Liver (tissue), 9 donors: ENCODE measurements around the gene ECE1. TPM values are rescaled to one million over a fixed set of nuclear protein-coding genes. Genes with fewer than 3 reads are reported as not detected.

Source experiments
- DNase-seq: peaks from one replicate; pipeline ENCODE4 v3.0.0-alpha.2; 2017; ENCODE audit warnings: low spot score
- H3K27ac ChIP-seq, 2 donors: one replicate each; pipeline ENCODE4 v1.7.0; 2013; ENCODE audit warnings: inconsistent platforms in 2 of 2, low read length in 2 of 2, control low read depth in 1 of 2, low read depth in 1 of 2, mild to moderate bottlenecking in 1 of 2
- H3K27me3 ChIP-seq, 4 donors: one replicate each; pipeline versions ENCODE4 v1.6.1 to v1.7.0; 2013; ENCODE audit warnings: low read length in 3 of 4, inconsistent platforms in 1 of 4, mild to moderate bottlenecking in 1 of 4, moderate library complexity in 1 of 4; ENCODE audit not compliant: control insufficient read depth in 4 of 4, insufficient read depth in 4 of 4
- H3K36me3 ChIP-seq, 4 donors: one replicate each; pipeline versions ENCODE4 v1.6.1 to v1.7.0; 2013; ENCODE audit warnings: low read length in 3 of 4, mild to moderate bottlenecking in 3 of 4, low read depth in 1 of 4, moderate library complexity in 1 of 4; ENCODE audit not compliant: control insufficient read depth in 4 of 4, insufficient read depth in 3 of 4
- H3K4me1 ChIP-seq, 4 donors: one replicate each; pipeline versions ENCODE4 v1.6.1 to v1.7.0; 2013; ENCODE audit warnings: low read length in 3 of 4, mild to moderate bottlenecking in 3 of 4, moderate library complexity in 1 of 4; ENCODE audit not compliant: control insufficient read depth in 4 of 4, insufficient read depth in 4 of 4
- H3K4me3 ChIP-seq, 3 donors: one replicate each; pipeline versions ENCODE4 v1.6.1 to v1.7.0; 2013; ENCODE audit warnings: low read length in 3 of 3, control low read depth in 1 of 3, low read depth in 1 of 3, mild to moderate bottlenecking in 1 of 3
- H3K9ac ChIP-seq, 2 donors: one replicate each; pipeline ENCODE4 v1.7.0; 2013; ENCODE audit warnings: low read length in 2 of 2, mild to moderate bottlenecking in 2 of 2, moderate library complexity in 2 of 2, control low read depth in 1 of 2, low read depth in 1 of 2
- H3K9me3 ChIP-seq, 4 donors: one replicate each; pipeline versions ENCODE4 v1.6.1 to v1.7.0; 2013; ENCODE audit warnings: low read length in 3 of 4; ENCODE audit not compliant: control insufficient read depth in 4 of 4
- EGR1 ChIP-seq, 2 donors: IDR thresholded peaks; 2 replicates each; pipeline ENCODE4 v1.6.1; 2016 to 2018; ENCODE audit warnings: antibody characterized with exemption in 2 of 2, low read depth in 2 of 2
- FOXA1 ChIP-seq: IDR thresholded peaks from 2 replicates; pipeline ENCODE4 v1.6.1; 2016; ENCODE audit warnings: antibody characterized with exemption
- FOXA2 ChIP-seq: IDR thresholded peaks from 2 replicates; pipeline ENCODE4 v1.6.1; 2016; ENCODE audit warnings: antibody characterized with exemption
- GABPA ChIP-seq, 2 donors: IDR thresholded peaks in 1 of 2; conservative IDR thresholded peaks in 1 of 2; 2 replicates each; pipeline ENCODE4 v1.6.1; 2016; ENCODE audit warnings: antibody characterized with exemption in 2 of 2, mild to moderate bottlenecking in 1 of 2, moderate library complexity in 1 of 2
- HNF4A ChIP-seq, 2 donors: conservative IDR thresholded peaks; 2 replicates each; pipeline ENCODE4 v1.6.1; 2016; ENCODE audit warnings: antibody characterized with exemption in 2 of 2, mild to moderate bottlenecking in 2 of 2
- HNF4G ChIP-seq: IDR thresholded peaks from 2 replicates; pipeline ENCODE4 v1.6.1; 2016; ENCODE audit warnings: antibody characterized with exemption
- JUND ChIP-seq, 2 donors: IDR thresholded peaks; 2 replicates each; pipeline ENCODE4 v1.6.1; 2016; ENCODE audit warnings: antibody characterized with exemption in 2 of 2
- NR2F2 ChIP-seq: IDR thresholded peaks from 2 replicates; pipeline ENCODE4 v1.6.1; 2016; ENCODE audit warnings: antibody characterized with exemption
- RAD21 ChIP-seq, 2 donors: IDR thresholded peaks; 2 replicates each; pipeline ENCODE4 v1.6.1; 2016; ENCODE audit warnings: antibody characterized with exemption in 2 of 2, mild to moderate bottlenecking in 2 of 2
- RXRA ChIP-seq, 2 donors: IDR thresholded peaks; 2 replicates each; pipeline ENCODE4 v1.6.1; 2017 to 2018; ENCODE audit warnings: antibody characterized with exemption in 2 of 2, mild to moderate bottlenecking in 1 of 2
- SP1 ChIP-seq: IDR thresholded peaks from 2 replicates; pipeline ENCODE4 v1.6.1; 2018; ENCODE audit warnings: antibody characterized with exemption, mild to moderate bottlenecking
- TAF1 ChIP-seq: conservative IDR thresholded peaks from 2 replicates; pipeline ENCODE4 v1.6.1; 2016; ENCODE audit warnings: antibody characterized with exemption, mild to moderate bottlenecking
- YY1 ChIP-seq: IDR thresholded peaks from 2 replicates; pipeline ENCODE4 v1.6.1; 2016; ENCODE audit warnings: antibody characterized with exemption, mild to moderate bottlenecking
- WGBS: extraction: QIAGEN DNeasy Blood & Tissue Kit; methylation state at CpG from one replicate; pipeline ENCODE4 v1.1.7; 2013; 5-methylcytosine and 5-hydroxymethylcytosine counted together
- polyA plus RNA-seq, 2 donors: library from polyadenylated mRNA; stranded (reverse) in 1 of 2; unstranded in 1 of 2; fragments of 200-250 nt in 1 of 2; fragments of >200 nt in 1 of 2; fragmentation: Nextera tagmentation in 1 of 2; extraction: Ambion mirVana in 1 of 2; gene quantifications; one replicate each; pipeline versions ENCODE4 v1.2.1 to v1.2.3, GENCODE V29; 2013 to 2015
- total RNA-seq, 2 donors: library from RNA; depleted of rRNA; stranded (reverse); fragments of >200 nt; gene quantifications; one replicate each; pipeline ENCODE4 v1.2.3, GENCODE V29; 2014
- TF ChIP-seq, protein P1 (sequence below): fragments of 150-350 bp; IDR thresholded peaks from 2 replicates; pipeline ENCODE4 v1.5.1; 2017; ENCODE audit warnings: improper control_type of control experiment, low read depth, low read length; ENCODE audit not compliant: missing input control
- TF ChIP-seq, protein P2 (sequence below): IDR thresholded peaks from 2 replicates; pipeline ENCODE4 v1.6.1; 2016; ENCODE audit warnings: antibody characterized with exemption, mild to moderate bottlenecking
- TF ChIP-seq, protein P3 (sequence below): IDR thresholded peaks from 2 replicates; pipeline ENCODE4 v1.6.1; 2016; ENCODE audit warnings: antibody characterized with exemption
- TF ChIP-seq, protein P4 (sequence below): IDR thresholded peaks from 2 replicates; pipeline ENCODE4 v1.6.1; 2016; ENCODE audit warnings: antibody characterized with exemption
- donor health status: healthy.
- donor health status: healthy.
- donor health status: healthy.
- donor health status: healthy.
- donor health status: healthy.

Gene ECE1
- total and polyA plus RNA-seq, 4 donors: 29.3 to 46.4 (median 39.6) TPM

DNA sequence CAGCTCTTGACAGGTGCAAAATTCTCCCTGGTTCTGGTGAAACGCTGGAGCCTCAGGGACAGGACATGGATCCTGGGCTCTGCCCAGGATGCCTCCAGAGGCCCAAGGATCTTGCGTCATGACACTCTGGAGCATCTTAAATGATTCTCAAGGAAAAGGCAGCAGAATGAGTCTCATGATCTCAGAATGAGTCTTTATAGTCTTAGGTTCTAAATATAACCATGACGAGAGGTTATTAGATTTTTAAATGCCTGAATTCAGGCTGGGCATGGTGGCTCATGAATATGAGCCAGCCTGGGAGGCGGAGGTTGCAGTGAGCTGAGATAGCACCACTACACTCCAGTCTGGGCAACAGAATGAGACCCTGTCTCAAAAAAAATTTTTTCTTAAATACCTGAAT, 55.5 kb downstream of the ECE1 start:
- WGBS: 93% methylated on average over 4 of the region's 4 CpGs
- Histone ChIP-seq H3K27me3 (no peaks in the 10 kb centered on the region), H3K4me1 (peaks cover 0 to 3% (median under 1%) of the 10 kb centered on the region in 4 donors), H3K9me3 (no peaks in the 10 kb centered on the region), H3K27ac (no peak overlapping the region), H3K9ac (no peak overlapping the region), H3K36me3 (peaks cover 14 to 61% (median 39%) of the 10 kb centered on the region in 4 donors), H3K4me3 (no peak overlapping the region)
- no peak for DNase-seq
- TF ChIP-seq, protein P1, sequence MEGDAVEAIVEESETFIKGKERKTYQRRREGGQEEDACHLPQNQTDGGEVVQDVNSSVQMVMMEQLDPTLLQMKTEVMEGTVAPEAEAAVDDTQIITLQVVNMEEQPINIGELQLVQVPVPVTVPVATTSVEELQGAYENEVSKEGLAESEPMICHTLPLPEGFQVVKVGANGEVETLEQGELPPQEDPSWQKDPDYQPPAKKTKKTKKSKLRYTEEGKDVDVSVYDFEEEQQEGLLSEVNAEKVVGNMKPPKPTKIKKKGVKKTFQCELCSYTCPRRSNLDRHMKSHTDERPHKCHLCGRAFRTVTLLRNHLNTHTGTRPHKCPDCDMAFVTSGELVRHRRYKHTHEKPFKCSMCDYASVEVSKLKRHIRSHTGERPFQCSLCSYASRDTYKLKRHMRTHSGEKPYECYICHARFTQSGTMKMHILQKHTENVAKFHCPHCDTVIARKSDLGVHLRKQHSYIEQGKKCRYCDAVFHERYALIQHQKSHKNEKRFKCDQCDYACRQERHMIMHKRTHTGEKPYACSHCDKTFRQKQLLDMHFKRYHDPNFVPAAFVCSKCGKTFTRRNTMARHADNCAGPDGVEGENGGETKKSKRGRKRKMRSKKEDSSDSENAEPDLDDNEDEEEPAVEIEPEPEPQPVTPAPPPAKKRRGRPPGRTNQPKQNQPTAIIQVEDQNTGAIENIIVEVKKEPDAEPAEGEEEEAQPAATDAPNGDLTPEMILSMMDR: no peak
- TF ChIP-seq NR2F2 (no peak), FOXA1 (no peak)
- TF ChIP-seq, protein P2, sequence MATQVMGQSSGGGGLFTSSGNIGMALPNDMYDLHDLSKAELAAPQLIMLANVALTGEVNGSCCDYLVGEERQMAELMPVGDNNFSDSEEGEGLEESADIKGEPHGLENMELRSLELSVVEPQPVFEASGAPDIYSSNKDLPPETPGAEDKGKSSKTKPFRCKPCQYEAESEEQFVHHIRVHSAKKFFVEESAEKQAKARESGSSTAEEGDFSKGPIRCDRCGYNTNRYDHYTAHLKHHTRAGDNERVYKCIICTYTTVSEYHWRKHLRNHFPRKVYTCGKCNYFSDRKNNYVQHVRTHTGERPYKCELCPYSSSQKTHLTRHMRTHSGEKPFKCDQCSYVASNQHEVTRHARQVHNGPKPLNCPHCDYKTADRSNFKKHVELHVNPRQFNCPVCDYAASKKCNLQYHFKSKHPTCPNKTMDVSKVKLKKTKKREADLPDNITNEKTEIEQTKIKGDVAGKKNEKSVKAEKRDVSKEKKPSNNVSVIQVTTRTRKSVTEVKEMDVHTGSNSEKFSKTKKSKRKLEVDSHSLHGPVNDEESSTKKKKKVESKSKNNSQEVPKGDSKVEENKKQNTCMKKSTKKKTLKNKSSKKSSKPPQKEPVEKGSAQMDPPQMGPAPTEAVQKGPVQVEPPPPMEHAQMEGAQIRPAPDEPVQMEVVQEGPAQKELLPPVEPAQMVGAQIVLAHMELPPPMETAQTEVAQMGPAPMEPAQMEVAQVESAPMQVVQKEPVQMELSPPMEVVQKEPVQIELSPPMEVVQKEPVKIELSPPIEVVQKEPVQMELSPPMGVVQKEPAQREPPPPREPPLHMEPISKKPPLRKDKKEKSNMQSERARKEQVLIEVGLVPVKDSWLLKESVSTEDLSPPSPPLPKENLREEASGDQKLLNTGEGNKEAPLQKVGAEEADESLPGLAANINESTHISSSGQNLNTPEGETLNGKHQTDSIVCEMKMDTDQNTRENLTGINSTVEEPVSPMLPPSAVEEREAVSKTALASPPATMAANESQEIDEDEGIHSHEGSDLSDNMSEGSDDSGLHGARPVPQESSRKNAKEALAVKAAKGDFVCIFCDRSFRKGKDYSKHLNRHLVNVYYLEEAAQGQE: no peak
- TF ChIP-seq, protein P3, sequence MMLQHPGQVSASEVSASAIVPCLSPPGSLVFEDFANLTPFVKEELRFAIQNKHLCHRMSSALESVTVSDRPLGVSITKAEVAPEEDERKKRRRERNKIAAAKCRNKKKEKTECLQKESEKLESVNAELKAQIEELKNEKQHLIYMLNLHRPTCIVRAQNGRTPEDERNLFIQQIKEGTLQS: no peak

DNA sequence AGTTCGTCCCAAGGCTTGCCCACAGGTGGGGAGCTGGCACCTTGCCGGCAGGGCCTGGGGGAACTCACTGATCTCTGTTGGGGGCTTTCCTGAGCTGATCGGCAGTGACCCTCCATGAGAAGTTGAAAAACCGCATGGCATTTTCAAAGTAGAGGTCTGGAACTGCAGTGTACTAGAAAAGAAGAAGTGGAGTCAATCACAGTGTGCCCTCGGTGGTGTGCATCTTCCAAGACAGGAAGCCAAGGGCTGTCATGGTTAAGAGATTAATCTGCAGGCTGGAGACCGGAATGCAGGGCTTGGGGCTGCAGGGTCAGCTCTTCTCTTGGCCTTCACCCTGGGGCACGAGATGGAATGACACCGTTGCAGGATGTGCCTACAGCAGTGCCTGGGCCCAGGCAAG, 56.8 kb downstream of the ECE1 start:
- Histone ChIP-seq H3K4me1 (peaks cover 0 to 3% (median under 1%) of the 10 kb centered on the region in 4 donors), H3K36me3 (peaks cover 14 to 57% (median 36%) of the 10 kb centered on the region in 4 donors), H3K9me3 (no peaks in the 10 kb centered on the region), H3K27me3 (no peaks in the 10 kb centered on the region), H3K4me3 (no peak overlapping the region), H3K9ac (no peak overlapping the region), H3K27ac (no peak overlapping the region)
- DNase-seq: no peak
- 71% methylated on average over 8 of the region's 8 CpGs for WGBS
- TF ChIP-seq, protein P1: no peak
- no peak for TF ChIP-seq YY1
- TF ChIP-seq TAF1: no peak
- no peak for TF ChIP-seq NR2F2
- TF ChIP-seq, protein P2: no peak
- no peak for TF ChIP-seq SP1
- no peak for TF ChIP-seq HNF4G
- TF ChIP-seq JUND (IDR thresholded peaks at IDR 0.05): no peak
- TF ChIP-seq HNF4A (conservative IDR thresholded peaks at IDR 0.05): no peak
- TF ChIP-seq RXRA (IDR thresholded peaks at IDR 0.05): no peak
- TF ChIP-seq FOXA2: no peak
- TF ChIP-seq GABPA (IDR thresholded peaks at IDR 0.05 in 1 of 2, conservative IDR thresholded peaks at IDR 0.05 in 1 of 2): no peak
- TF ChIP-seq FOXA1: no peak
- no peak for TF ChIP-seq EGR1 (IDR thresholded peaks at IDR 0.05; ENCODE audit: low read depth in 2 of 2)
- no peak for TF ChIP-seq RAD21 (IDR thresholded peaks at IDR 0.05)
- TF ChIP-seq, protein P4, sequence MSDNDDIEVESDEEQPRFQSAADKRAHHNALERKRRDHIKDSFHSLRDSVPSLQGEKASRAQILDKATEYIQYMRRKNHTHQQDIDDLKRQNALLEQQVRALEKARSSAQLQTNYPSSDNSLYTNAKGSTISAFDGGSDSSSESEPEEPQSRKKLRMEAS: no peak
- TF ChIP-seq, protein P3: no peak
